Large intestine (tissue), 3 donors: Measurements from ENCODE around the gene TUBB1. TPM values are rescaled to one million over a fixed set of nuclear protein-coding genes. Genes with fewer than 3 reads are reported as not detected.

Experiments
- DNase-seq, 2 donors: peaks; one replicate each; pipeline versions ENCODE4 v3.0.0 to v3.0.0-alpha.2; 2013
- H3K27ac ChIP-seq: one replicate; pipeline ENCODE4 v1.5.1; 2013; ENCODE audit warnings: low read length
- H3K27me3 ChIP-seq: 2 replicates; pipeline ENCODE4 v1.6.1; 2013; ENCODE audit warnings: low read length; ENCODE audit not compliant: control insufficient read depth, insufficient read depth
- H3K36me3 ChIP-seq: 2 replicates; pipeline ENCODE4 v1.6.1; 2013; ENCODE audit warnings: low read length; ENCODE audit not compliant: control insufficient read depth, insufficient read depth
- H3K4me1 ChIP-seq: one replicate; pipeline ENCODE4 v1.6.1; 2013; ENCODE audit warnings: low read length; ENCODE audit not compliant: control insufficient read depth, insufficient read depth
- H3K4me3 ChIP-seq: one replicate; pipeline ENCODE4 v1.5.1; 2013; ENCODE audit warnings: low read length
- H3K9me3 ChIP-seq: one replicate; pipeline ENCODE4 v1.6.1; 2013; ENCODE audit warnings: mild to moderate bottlenecking, low read depth, low read length, moderate library complexity; ENCODE audit not compliant: control insufficient read depth
- WGBS: methylation state at CpG from one replicate; pipeline ENCODE4 v1.1.5; 2013; ENCODE audit warnings: low lambda C conversion rate; ENCODE audit not compliant: insufficient coverage; 5-methylcytosine and 5-hydroxymethylcytosine counted together
- polyA plus RNA-seq: library from polyadenylated mRNA; unstranded; fragments of 120-200 nt; gene quantifications from one replicate; pipeline ENCODE4 v1.2.1, GENCODE V29; 2013

Gene TUBB1
- polyA plus RNA-seq, 1 donor = 0.52 TPM

DNA sequence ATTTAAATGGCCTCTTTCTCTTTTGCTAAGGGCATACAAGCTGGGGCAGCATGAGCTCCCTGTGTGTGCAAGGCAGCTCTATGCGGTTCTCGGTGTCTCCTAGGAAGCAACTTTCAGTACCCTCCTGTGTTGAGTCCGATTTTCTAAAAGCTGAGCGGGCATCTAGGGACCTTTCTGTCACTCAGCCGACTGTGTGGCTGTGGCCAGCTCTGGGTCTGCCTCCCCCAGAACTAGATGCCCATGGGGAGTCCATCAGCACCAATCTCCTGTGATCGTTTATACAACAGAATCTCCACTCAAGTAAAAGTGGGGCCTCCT lies 30.7 kb upstream of the TUBB1 start:
- Histone ChIP-seq H3K27me3 (no peaks in the 10 kb centered on the region), H3K36me3 (peaks cover 75% of the 10 kb centered on the region), H3K4me1 (no peaks in the 10 kb centered on the region), H3K27ac (no peak overlapping the region), H3K9me3 (no peaks in the 10 kb centered on the region), H3K4me3 (no peak overlapping the region)
- no CpG with 5 or more reads among the region's 6 CpGs for WGBS
- DNase-seq = no peak

DNA sequence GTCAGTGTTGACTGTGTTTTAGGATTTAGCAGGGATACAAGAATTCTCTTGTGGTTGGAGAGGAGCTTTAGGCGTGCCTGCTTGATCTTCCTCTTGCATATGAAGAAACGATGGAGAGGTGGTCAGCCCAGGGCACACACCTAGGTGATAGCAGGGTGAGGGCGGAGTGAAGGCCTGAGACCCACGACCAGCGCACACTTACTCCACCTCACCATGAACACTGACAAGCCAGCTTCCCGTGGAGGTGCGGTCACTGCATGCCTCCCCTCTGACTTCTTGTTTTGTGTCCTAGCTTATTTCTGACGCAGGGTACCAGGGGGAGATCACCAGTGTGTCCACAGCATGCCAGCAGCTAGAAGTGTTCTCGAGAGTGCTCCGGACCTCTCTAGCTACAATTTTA lies 30.0 kb upstream of the TUBB1 start:
- peaks cover 81% of the 10 kb centered on the region for H3K36me3 ChIP-seq
- H3K4me1 ChIP-seq = no peaks in the 10 kb centered on the region
- no peaks in the 10 kb centered on the region for H3K27me3 ChIP-seq
- H3K27ac ChIP-seq = no peak overlapping the region
- no peaks in the 10 kb centered on the region for H3K9me3 ChIP-seq
- H3K4me3 ChIP-seq = no peak overlapping the region
- WGBS = no CpG with 5 or more reads among the region's 10 CpGs
- DNase-seq = no peak

DNA sequence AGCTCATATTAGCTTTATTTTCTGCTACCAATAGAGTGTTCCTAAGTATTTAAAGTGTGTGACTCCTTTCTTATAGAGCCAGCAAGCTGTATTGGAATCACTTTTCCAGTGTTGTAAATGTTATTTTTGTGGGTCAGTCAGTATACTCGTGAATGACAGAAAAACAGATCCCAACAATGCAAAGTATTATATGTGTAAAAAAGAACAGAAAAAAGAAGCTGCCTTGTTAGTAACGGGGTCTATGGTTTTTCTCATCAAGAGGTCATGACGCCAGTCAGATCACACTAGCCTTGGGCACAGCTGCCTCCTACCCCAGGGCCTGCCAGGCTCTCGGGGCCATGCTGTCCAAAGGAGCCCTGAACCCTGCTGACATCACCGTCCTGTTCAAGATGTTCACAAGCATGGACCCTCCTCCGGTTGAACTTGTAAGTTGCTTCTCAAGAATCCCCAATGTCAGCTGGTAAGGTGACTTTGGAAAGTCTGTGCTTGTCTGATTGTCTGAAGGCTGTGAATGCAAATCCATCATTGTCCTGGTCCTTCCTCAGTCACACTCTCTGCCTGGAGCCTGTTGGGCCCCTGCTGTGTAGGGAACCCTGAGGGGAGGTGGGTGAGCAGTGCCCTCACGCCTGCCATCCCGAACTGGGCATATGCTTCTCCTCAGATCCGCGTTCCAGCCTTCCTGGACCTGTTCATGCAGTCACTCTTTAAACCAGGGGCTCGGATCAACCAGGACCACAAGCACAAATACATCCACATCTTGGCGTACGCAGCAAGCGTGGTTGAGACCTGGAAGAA lies 28.4 kb upstream of the TUBB1 start:
- no peaks in the 10 kb centered on the region for H3K27me3 ChIP-seq
- no peak overlapping the region for H3K4me3 ChIP-seq
- H3K9me3 ChIP-seq = no peaks in the 10 kb centered on the region
- no peaks in the 10 kb centered on the region for H3K4me1 ChIP-seq
- no peak overlapping the region for H3K27ac ChIP-seq
- peaks cover 94% of the 10 kb centered on the region for H3K36me3 ChIP-seq
- DNase-seq = no peak
- no CpG with 5 or more reads among the region's 14 CpGs for WGBS

DNA sequence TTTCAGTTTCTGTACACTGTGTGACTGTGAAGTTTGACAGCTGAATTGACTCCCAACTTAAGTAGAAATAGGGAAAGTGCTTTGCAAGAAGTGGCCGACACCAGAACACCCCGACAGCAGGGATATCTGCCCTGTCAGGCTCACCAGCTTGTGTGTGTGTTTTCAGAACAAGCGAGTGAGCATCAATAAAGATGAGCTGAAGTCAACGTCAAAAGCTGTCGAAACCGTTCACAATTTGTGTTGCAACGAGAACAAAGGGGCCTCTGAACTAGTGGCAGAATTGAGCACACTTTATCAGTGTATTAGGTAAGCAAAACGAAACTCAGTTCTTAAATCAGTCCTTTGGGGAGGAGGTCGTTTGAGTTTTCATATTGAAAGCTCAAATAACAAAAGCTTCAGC lies 27.5 kb upstream of the TUBB1 start:
- no peak for DNase-seq
- Histone ChIP-seq H3K27me3 (no peaks in the 10 kb centered on the region), H3K36me3 (peaks cover 95% of the 10 kb centered on the region), H3K27ac (no peak overlapping the region), H3K4me1 (no peaks in the 10 kb centered on the region), H3K9me3 (no peaks in the 10 kb centered on the region), H3K4me3 (no peak overlapping the region)
- WGBS = 57% methylated on average over 2 of the region's 9 CpGs

DNA sequence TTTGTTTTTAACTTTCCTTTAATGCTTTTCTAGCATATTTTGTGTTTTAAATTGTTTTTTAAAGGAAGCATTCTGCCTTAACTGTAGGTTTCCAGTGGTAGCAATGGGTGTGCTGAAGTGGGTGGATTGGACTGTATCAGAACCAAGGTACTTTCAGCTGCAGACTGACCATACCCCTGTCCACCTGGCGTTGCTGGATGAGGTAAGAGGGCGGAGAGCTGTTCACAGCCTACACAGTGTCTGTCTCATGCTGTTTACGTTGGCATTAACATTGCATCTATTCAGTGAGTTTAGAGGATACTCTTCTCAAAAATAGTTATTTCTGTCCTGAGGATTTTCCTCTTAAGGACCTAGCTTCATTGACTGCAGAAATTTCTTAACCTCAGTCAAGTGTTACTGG lies 26.3 kb upstream of the TUBB1 start:
- DNase-seq = no peak
- H3K36me3 ChIP-seq = peaks cover 94% of the 10 kb centered on the region

DNA sequence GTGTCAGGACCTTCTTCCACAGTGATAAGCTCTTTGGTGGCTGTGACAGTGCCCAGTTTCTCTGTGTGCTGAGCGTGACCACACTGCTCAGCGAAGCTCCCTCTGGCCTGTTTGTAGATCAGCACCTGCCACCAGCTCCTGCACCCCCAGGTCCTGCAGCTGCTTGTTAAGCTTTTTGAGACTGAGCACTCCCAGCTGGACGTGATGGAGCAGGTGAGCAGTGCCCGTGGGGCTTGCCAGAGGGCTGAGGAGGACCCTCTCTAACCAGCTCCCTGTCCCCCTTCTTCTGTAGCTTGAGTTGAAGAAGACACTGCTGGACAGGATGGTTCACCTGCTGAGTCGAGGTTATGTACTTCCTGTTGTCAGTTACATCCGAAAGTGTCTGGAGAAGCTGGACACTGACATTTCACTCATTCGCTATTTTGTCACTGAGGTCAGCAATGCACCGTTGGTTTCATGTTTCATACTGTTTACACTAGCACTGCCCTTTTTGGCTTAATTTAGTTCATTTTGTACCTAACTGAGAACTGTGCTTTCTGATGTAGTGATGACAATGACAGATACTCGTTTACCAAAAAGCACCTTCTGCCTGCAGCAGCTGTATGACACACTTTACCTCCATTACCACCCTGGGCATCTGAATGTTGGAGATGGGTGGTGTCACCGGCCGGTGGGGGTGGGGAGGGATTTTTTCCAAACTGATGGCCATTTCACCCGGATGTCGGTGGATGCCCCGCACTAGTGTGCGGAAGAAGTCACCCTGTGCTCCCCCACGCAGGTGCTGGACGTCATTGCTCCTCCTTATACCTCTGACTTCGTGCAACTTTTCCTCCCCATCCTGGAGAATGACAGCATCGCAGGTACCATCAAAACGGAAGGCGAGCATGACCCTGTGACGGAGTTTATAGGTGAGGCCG lies 25.6 kb upstream of the TUBB1 start:
- no peak for DNase-seq
- WGBS = no CpG with 5 or more reads among the region's 23 CpGs
- no peak overlapping the region for H3K27ac ChIP-seq
- H3K9me3 ChIP-seq = no peaks in the 10 kb centered on the region
- no peaks in the 10 kb centered on the region for H3K4me1 ChIP-seq
- no peak overlapping the region for H3K4me3 ChIP-seq
- H3K27me3 ChIP-seq = no peaks in the 10 kb centered on the region
- H3K36me3 ChIP-seq = peaks cover 92% of the 10 kb centered on the region

More for the DNA sequence above, 26.3 kb upstream of the TUBB1 start:
- H3K27ac ChIP-seq = no peak overlapping the region
- no peak overlapping the region for H3K4me3 ChIP-seq
- no peaks in the 10 kb centered on the region for H3K9me3 ChIP-seq
- no CpG with 5 or more reads among the region's 3 CpGs for WGBS
- H3K27me3 ChIP-seq = no peaks in the 10 kb centered on the region
- no peaks in the 10 kb centered on the region for H3K4me1 ChIP-seq

DNA sequence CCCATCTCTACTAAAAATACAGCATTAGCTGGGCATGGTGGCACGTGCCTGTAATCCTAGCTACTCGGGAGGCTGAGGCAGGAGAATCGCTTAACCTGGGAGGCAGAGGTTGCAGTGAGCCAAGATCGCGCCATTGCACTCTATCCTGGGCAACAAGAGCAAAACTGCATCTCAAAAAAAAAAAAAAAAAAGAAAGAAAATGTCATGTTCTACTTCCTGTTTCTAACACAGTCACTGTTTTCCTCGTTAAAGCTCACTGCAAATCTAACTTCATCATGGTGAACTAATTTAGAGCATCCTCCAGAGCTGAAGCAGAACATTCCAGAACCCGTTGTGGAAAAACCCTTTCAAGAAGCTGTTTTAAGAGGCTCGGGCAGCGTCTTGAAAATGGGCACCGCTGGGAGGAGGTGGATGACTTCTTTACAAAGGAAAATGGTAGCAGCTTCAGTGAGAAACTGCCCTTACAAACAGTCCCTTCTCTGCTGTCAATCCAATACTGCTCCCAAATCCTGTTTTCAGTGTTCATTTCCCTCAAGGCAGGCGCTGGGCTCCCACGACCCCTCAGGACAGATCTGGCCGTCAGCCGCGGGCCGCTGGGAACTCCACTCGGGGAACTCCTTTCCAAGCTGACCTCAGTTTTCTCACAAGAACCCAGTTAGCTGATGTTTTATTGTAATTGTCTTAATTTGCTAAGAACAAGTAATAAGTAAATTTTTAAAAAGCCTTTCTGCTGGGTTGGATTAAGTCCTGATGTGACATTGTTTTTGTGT lies 24.7 kb upstream of the TUBB1 start:
- no peaks in the 10 kb centered on the region for H3K4me1 ChIP-seq
- no peaks in the 10 kb centered on the region for H3K27me3 ChIP-seq
- no peak for DNase-seq
- no peak overlapping the region for H3K27ac ChIP-seq
- no peaks in the 10 kb centered on the region for H3K9me3 ChIP-seq
- WGBS = 100% methylated on average over 1 of the region's 17 CpGs
- no peak overlapping the region for H3K4me3 ChIP-seq
- peaks cover 91% of the 10 kb centered on the region for H3K36me3 ChIP-seq

DNA sequence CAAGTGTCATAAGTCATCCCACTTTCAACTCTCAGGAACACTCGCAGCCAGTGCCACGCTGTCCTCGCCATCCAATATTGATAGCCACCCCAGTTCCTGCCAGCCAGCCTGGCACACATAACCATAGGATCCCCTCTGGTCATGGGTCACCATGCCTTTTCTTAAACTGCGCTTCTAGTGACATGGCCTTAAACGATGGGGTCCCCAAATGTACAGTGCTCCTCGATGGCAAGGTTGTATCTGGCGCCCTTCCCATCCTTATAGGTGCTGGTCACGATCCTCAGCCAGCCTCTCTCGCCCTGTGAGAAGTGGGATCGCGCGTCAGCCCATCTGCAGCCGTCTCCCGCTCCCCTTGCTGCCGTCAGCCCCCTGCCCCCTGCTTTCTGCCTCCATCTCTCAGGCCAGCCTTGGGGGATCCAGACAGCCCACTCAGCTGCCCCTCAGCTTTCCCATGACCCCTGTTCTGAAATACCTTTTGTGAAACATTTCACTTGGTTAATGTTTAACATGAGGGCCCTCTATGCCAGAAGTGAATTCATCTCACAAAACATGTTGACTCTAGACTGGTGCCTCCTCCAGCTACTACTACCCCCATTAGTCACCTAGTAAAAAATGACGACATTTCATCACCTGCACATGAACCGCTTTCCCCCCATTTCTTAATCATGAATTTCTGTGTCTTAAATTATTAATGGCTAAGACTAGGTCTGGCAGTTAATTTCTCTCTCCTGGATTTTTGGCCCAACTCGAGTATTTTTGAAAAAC lies 23.6 kb upstream of the TUBB1 start:
- Histone ChIP-seq H3K4me1 (no peaks in the 10 kb centered on the region), H3K27ac (no peak overlapping the region), H3K36me3 (peaks cover 85% of the 10 kb centered on the region), H3K27me3 (no peaks in the 10 kb centered on the region), H3K4me3 (no peak overlapping the region), H3K9me3 (no peaks in the 10 kb centered on the region)
- no peak for DNase-seq
- no CpG with 5 or more reads among the region's 18 CpGs for WGBS

DNA sequence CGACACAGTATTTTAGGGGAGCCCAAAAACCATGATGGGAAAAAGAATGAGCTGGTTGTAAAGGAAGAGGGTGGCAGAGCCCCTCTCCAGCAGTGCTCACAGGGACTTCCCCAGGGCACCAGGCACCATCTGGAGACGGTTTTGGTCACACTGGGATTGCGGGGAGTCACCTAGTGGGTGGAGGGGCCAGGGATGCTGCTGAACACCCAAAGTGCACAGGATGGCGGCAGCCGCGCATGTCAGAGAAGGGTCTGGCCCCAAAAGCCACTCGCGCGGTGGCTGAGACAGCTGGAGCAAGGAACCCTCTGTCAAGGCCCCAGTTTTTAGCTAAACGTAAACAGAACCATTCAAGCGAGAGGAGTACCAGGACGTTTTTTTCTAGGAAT lies 23.0 kb upstream of the TUBB1 start:
- no peaks in the 10 kb centered on the region for H3K27me3 ChIP-seq

More for the DNA sequence above, 23.0 kb upstream of the TUBB1 start:
- H3K4me3 ChIP-seq = no peak overlapping the region
- H3K9me3 ChIP-seq = no peaks in the 10 kb centered on the region
- no peak overlapping the region for H3K27ac ChIP-seq
- DNase-seq = no peak
- WGBS = no CpG with 5 or more reads among the region's 12 CpGs
- no peaks in the 10 kb centered on the region for H3K4me1 ChIP-seq
- peaks cover 83% of the 10 kb centered on the region for H3K36me3 ChIP-seq
